Epithelial cell of esophagus (primary cell): ENCODE measurements around the gene PPP1R8.
A peak's percentile ranks its signal among the peaks of the same experiment; 100 is the strongest.

ENCODE experiments used
- DNase-seq: peaks from one replicate; pipeline ENCODE4 v3.0.0; 2010; ENCODE audit warnings: low read depth
- H3K4me3 ChIP-seq: 2 replicates; pipeline ENCODE4 v1.5.1; 2011; ENCODE audit warnings: mild to moderate bottlenecking, low read length, control low read depth
- CTCF ChIP-seq: IDR thresholded peaks from 2 replicates; pipeline ENCODE4 v1.5.1; 2011; ENCODE audit warnings: low read depth, mild to moderate bottlenecking, low read length, control low read depth, inconsistent platforms; ENCODE audit not compliant: insufficient read depth; ENCODE audit errors: missing control alignments

The PPP1R8 gene

GRCh38 chr1:27858072-27858948 is 27.7 kb downstream of the PPP1R8 start:
- peak; percentile 98 for TF ChIP-seq CTCF
- no peak overlapping the region for H3K4me3 ChIP-seq

GRCh38 chr1:27858949-27859576 is 28.5 kb downstream of the PPP1R8 start:
- H3K4me3 ChIP-seq = no peak overlapping the region
- no peak for DNase-seq
- no peak for TF ChIP-seq CTCF

More at GRCh38 chr1:27858072-27858948, 27.7 kb downstream of the PPP1R8 start:
- peak; percentile 84 for DNase-seq

GRCh38 chr1:27861436-27861835 is 30.9 kb downstream of the PPP1R8 start:
- no peak overlapping the region for H3K4me3 ChIP-seq
- TF ChIP-seq CTCF = no peak
- no peak for DNase-seq

GRCh38 chr1:27862004-27862403 is 31.4 kb downstream of the PPP1R8 start:
- no peak for TF ChIP-seq CTCF
- no peak overlapping the region for H3K4me3 ChIP-seq
- DNase-seq = no peak

- peak; percentile 98 for DNase-seq
- no peak for TF ChIP-seq CTCF
- no peak overlapping the region for H3K4me3 ChIP-seq
Observed at GRCh38 chr1:27862671-27863537, 32.3 kb downstream of the PPP1R8 start.

- H3K4me3 ChIP-seq = no peak overlapping the region
- no peak for TF ChIP-seq CTCF
- no peak for DNase-seq
Observed at GRCh38 chr1:27863538-27863915, 32.9 kb downstream of the PPP1R8 start.
